Nucleus accumbens (tissue), 56 donors: ENCODE measurements around the gene MTFP1.

Source experiments
- DNase-seq, 56 donors: peaks; one replicate each; lab custom pipeline; 2025; lab: John Stamatoyannopoulos, UW

MTFP1 gene, protein sequence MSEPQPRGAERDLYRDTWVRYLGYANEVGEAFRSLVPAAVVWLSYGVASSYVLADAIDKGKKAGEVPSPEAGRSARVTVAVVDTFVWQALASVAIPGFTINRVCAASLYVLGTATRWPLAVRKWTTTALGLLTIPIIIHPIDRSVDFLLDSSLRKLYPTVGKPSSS

DNA sequence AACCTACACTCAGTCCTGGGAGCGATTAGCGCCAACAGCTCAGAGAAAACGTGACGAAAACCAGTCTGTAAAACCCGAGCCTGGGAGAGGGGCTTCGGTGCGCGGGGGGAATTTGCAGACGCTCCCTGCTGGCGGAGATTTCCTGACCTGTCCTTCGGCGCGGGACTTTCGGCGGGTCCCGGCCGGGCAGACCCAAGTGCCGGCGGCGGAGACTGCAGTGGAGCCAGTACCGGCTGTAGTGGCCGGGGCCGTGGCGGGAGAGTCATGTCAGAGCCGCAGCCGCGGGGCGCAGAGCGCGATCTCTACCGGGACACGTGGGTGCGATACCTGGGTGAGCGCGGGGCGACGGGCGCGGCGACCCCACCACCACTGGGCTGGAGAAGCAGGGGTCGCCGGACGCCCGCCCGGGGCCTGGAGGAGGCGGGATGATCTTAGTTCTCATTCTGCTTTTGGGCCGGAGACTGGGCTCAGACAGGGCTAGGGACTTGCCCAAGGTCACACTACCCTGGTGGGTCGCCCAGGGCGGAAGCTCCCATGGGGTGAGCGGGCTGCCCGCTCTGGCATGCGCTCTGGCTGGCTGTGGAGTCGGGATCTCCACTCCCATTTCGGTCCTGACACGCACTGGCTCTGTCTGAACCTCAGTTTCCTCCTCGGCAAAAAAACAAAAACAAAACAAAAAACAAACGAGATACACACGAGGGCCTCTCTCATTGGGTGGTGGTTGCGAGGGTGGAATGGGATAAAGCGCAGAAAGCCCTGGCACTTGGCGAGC, at the start of gene MTFP1:
Gene MTFP1 (plus strand): TSS at position 153 of the 772 bp plus-strand sequence. CDS start 112 bp downstream, at position 265.
- DNase-seq: peak in 38 of 56 donors; percentile 5 to 61 (median 26)

DNA sequence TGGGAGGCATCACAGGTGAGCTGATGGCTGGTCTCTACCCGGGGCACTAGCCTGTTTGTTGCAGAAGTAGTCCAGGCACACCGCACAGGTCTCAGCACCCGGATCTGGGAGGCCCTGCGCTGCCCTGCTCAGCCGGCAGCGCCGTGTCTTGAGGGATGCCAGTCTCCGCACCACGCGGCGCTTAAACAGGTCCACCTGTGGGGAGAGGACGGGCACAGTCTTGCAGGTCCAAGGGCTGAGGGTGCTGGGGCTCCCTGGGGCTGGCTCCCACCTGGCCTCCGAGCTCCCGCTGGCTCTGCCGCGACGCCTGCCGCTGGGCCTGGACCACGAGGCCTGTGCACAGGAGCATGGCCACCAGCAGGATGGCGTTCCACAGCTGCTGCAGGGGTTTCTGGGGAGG, 45.6 kb upstream of the MTFP1 start:
- DNase-seq: no peak

DNA sequence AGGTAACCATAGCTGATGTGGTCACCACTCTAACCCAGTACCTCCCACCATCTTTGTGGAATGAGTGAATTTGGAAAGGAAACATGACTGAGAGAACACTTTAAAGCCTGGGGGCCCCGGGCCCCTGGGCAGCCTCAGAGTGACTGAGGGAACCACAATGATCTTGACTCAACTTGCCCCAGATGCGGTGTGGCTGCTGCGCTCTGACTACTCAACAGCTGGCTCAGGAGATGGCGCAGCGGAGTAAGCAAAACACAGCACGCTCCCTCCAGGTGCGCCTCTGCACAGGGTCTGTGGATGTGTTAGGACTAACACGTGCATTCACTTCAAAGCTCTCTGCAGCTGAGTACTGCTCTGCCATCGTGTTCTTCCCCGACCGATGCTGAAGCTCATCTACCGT, 44.3 kb upstream of the MTFP1 start:
- DNase-seq: no peak

DNA sequence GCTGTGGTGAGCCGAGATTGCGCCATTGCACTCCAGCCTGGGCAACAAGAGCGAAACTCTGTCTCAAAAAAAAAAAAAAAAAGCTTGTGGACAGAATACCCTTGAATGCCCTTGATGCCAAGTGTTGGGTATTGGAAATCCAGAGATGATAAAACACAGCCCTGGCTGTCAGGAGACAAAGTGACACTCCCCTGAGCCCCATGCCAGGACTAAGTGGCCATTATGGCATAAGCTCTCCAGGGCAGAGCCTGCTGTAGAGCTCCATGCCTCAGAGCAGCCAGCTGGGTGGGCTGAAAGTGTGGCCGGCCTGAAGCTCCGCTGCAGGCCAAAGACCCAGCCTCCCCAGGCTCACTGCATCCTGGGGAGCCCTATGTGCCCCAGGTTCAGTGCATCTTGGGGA, 43.2 kb upstream of the MTFP1 start:
- no peak for DNase-seq

DNA sequence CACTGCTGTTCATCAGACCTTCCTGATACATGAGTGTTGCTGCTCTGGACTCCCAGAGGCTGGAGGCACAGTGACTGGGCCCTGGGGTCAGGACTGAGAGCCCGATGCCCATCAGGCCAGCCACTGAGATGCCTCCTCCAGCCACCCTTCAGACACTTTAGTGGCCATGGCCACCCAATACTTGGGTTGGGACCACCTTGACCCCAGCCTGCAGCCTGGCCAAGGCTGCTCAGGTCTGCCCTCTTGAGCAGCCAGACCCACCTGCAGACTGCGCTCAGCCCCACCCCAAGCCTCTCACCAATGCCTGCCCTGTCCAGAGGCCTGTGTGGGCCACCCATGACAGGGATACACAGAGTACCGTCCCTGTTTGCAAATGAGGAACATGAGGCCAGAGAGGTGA, 42.5 kb upstream of the MTFP1 start:
- no peak for DNase-seq

DNA sequence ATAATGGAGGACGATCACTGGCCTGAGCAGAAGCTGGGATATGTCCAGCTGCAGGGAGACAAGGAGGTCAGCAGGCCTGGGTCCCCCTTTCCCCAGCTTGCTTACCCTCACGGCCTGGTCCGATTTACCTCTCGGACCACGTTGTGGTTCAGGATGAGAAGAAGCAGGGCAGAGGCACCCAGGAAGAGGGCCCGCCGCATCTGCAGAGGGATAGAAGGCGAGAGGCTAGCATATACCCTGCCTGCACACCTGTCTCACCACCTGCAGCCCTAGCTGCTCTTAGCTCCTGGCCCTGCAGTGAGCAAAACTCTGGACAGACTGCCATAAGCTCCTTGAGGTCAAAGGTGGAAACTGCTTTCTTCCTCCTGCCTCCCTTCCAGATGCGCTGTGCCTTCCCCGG, 39.6 kb upstream of the MTFP1 start:
- DNase-seq: no peak

DNA sequence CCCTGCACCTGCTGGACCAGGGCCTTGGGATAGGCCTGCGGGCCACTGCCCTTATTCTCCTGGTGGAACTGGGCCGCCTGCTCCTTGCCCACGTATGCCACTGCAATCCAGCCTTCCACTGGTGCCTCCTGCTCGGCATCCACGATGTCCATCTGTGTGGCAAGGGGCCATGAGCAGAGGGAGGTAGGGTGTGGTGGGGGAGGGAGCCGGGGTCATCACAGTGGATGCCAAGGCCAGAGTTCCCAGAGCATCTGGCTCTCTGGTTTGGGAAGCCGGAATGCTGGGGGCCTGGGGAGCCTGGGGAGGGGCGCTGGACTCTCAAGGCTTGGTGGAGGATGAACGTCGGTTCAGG, 39.0 kb upstream of the MTFP1 start:
- DNase-seq: peak in 1 of 56 donors; percentile 37

DNA sequence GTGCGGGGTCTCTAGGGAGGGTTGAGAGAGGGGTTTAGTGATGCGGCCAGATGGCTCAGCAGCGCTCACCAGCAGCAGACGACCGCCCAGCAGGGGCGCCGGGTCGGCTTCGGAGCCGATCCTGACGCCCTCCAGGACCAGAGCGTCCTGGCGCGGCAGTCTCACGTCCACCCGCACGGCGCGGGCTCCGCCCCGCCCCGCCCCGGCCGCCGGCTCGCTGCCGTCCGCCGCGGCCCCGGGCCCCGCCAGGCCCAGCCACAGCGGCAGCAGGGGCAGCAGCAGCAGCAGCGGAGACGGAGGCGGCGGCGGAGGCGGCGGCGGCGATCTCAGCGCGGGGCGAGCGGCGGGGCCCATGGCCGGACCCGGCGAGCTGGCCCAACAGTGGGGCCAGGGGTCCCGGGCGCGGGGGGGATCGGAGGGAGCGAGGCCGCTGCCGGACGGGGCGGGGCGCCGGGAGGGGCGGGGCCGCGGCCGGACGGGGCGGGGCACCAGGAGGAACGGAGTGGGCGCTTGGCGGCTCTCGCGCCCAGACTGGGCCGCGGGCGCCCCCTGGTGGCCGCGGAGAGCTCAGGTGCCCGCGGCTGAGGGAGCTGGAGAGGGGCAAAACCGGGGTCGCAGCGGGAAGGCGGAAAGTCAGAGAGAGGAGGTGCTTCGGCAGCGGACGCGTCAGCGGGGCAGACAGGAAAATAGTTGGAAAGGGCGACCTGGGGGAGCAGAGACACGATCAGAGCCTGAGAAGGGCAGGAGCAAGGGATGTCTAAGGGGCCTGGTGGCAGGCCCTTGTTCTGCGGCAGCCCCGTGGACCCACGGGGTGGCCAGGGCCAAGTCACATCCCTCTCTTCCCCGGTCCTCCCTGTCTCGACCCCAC, 38.4 kb upstream of the MTFP1 start, which contains the start of gene RNF215:
Gene RNF215 (minus strand): TSS at position 452 of the 868 bp plus-strand sequence. CDS start 98 bp downstream, at position 354.
- peak in 54 of 56 donors; percentile 22 to 88 (median 67) for DNase-seq

DNA sequence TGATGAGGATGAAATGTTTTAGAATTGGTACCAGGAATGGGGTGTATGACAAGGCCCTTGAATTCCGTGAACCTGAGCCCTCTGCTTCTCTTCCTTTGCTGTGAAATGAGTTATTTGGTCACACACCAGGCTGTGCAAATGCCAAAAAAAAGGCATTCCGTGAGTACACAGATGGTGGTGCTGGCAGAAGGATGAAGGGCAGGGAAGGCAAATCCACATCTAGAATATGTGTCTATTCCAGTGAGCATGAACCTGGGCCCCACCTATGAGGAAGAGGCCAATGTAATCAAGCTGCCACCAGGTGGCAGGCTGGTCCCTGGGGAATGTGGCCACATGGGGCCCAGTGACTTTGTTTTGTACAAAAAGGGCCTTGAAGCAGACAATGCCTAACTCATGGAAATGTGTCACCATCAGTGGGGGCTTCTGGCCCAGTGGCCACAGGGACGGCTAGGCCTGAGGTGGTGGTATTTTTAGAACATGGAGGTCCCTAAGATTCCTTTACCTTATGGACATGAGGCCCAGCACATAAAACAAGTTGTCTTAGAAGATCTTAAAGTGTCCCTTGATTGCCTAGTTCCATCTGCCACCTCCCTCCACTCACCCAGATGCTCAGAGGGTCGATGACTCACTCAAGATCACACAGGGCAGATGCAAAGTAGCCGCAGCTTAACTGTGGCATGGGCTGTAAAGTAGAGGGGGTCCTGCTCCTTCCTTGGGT, 34.4 kb upstream of the MTFP1 start:
- peak in 54 of 56 donors; percentile 10 to 83 (median 55) for DNase-seq

DNA sequence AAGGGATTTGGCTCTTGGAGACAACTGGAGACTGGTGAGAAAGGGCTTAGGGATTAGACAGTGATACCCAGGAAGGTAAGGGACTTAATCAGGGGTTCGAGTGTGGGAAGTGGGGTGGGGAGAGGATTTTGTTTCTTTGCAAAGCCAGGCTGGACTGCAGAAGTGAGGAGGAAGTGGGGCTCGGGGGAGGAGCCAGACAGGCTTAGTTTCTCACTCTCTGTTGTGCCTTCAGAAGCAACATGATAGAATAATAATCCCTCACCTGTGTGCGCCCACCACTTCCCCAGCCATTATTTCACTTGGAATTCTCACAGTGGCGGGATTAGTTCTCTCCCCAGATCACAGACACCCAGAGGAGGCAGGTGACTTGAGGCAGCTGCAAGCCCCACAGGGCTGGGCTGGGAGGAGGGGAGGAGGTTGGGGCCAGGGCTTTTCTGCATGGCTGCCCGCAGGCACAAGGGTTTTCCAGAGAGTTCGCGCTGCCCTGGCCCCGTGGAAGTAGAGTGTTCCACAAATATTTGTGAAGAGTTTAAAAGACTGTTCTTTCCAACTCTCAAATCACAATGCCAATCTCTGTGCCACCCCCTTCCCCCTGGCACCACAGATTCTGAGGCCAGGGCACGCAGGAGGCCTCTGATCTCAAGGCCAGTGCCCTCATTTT, 32.8 kb upstream of the MTFP1 start:
- peak in 5 of 56 donors; percentile 10 to 36 (median 25) for DNase-seq

DNA sequence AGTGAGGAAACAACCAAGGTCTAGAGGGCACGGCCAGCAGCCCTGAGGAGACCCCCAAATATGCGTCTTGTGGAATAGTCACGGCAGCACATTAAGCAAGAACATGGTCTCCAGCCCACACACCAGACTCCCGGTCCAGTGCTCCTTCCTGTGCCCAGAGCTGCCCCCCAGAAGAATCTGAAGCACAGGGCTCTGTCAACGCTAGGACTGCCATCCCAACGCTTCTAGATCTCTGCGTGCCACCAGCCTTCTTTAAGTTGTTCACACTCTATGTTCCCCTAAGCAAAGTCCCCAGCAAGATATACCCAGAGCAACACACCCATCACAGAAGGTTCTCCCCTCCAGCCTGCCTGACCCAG, 32.3 kb upstream of the MTFP1 start:
- DNase-seq: no peak

DNA sequence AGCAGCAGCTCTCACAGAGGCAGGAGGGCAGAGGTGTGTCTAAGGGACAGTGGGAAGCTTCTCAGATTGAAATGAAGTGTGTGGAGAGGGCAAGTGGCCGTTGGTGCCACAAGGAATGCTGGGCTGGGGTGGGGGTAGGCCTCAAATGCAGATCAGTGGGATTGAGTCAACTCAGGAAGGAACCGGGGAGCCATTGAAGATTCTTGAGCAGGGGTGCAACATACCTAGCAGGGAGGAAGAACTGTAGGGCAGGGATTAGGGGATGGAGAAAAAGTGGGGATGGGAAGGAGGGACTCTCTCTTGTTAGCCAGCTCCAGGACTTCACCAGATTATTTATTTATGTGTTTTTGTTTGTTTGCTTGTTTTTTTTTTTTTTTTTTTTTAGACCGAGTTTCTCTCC, 31.7 kb upstream of the MTFP1 start:
- no peak for DNase-seq

DNA sequence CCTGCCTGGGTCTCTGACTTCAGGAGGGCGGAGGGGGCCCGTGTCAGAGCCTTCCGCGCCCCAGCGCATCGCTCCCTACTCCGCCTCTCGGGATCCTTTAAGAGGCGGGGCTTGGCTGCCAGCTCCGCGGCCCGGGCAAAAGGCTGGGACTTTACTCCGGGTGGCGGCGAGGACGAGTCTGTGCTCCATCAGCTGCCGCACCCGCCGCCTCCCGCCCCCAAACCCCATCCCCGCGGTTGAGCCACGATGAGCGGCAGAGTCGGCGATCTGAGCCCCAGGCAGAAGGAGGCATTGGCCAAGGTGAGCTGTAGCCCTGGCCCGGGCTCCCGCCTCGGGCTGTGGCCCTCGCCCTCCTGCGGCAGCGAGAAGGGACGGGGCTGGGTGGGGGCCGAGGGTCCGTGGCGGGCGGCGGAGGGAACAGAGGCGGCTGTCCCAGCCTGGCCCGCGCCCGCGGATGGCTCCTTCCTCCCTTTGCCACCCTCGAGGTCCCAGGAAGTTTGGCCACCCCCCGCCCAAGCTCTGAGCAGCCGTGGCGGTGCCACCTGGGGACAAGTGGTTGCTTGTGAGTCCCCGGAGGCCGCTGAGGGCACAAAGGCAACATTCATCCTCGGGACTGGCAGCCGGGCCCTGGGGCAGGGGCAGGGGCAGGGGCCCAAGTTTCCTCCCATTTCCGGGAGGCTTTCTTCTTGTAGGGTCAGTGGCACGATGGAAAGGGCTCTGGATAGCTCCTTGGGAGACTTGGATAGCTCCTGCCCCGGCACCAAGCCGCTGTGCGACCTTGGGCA, 28.5 kb upstream of the MTFP1 start, which contains the start of gene SEC14L2:
Gene SEC14L2 (plus strand): TSS at position 148 of the 785 bp plus-strand sequence. CDS start 99 bp downstream, at position 247.
- DNase-seq: peak in 55 of 56 donors; percentile 30 to 91 (median 73)

DNA sequence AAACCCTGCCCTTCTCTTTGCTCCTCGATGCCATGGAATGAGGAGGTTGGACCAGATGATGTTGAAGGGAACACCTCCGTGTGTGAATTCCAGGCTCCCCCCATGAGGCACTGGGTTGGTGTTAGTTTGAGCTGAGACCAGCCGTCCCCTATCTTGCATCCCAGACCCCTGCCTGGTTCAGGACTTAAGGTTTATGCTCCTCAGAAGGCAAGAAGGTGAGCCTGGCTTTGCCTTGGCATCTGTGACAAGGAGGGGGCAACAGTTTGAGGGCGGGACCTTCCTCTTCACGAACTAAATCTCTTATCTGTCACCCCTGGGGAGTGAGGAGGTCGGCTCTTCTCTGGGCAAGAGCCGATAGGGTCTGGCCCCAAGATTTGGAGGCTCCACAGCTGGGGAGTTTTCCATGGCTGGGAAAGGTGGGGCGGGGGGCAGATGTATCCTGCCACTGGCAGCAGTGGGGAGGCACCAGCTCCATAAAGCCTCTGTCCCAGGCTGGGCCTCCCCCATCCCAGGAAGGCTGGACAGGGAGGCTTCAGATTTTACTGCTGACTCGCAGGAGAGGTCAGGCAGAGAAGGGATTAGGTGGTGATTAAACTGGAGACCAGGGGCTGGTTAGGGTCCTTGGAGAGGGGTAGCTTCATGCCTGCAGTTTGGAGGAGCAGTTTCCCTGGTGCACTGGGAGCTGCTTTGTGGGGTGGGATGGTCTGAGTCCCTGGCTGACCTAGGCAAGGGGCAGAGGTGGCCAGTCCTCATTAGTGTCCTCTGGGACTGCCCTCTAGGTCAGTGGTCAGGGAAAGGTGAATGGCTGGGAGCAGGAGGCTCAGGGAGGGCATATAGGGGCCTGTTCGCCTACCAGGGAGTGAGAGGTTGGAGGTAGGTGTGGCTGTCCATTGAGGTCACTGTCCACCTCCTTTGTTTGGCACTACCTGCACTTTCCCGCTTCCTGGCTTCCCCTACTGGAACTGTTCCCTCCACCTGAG, 27.6 kb upstream of the MTFP1 start:
- peak in 2 of 56 donors; percentile 46 to 52 for DNase-seq

DNA sequence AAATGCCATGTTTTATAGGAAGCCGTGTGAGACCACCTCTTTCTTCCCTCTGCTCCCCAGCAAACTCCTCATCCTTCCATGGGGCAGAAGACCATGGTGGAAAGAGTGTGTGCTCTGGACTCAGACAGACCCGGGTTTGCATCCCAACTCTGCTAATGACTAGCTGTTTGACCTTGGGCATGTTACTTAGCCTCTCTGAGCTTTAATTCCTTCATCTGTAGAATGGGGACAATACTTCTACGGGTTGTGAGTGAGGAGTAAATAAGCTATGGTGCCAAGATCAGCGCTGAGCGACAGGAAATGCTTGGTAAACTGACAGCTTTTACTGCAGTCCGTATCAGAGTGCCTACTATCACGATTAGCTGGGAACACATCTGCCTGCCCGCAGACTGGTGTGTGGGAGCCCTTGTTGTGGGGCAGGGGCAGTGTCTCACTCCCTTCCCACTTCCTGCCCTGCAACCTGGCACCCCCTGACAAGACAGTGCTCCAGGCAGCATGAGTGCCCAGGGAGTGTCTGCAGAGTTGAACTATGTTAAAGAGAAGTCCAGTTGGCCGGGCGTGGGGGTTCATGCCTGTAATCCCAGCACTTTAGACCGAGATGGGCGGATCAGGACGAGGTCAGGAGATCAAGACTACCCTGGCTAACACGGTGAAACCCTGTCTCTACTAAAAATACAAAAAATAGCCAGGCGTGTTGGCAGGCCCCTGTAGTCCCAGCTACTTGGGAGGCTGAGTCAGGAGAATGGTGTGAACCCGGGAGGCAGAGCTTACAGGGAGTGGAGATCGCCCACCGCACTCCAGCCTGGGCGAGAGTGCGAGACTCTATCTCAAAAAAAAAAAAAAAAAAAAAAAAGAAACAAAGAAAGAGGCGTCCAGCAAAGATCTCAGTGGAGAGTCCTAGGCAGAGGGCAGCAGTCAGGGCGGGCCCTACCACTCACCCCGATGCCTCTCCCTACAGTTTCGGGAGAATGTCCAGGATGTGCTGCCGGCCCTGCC, 26.6 kb upstream of the MTFP1 start:
- DNase-seq: no peak

DNA sequence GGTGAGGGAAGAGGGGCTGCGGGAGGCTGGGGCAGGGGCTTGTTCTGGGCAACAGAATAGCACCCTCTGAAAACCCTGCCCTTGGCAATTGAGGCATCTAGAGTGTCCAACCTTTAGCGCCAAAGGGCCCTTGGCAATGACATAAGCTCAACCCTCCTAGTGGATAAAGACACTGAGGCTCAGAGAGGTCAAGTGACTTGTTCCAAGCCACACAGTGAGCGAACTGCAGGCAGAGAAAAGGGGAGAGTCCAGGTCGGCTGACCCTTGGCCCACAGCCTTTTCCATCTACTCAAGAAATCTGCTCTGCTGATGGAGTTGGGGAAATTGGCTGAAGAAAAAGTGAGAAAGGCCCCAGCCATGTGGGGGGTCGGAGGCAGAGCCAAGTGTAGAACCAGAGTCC, 25.9 kb upstream of the MTFP1 start:
- DNase-seq: no peak

DNA sequence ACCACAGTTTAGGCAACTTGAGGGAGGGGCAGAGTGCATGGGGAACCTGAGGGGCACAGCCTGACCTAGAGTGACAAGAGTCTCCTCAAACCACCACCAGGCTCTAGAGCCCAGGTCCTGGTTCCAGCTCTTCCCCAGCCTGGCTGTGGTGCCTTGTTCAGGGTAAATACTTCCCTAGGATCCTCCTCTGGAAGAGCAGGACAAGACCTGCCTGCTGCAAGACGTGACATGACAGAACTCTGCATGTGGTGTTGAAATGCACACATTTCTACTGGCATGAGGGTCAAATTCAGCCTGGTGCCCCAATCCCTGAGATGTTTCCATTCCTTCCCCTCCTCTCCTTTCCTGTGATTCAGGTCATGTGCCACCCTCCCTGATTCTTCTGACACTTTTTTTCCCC, 25.4 kb upstream of the MTFP1 start:
- DNase-seq: no peak
